Measurements from ENCODE around the gene NECAP2.
"Not testable (repeated sequence)": the region's sequence is repeated elsewhere in the genome, so short reads cannot be mapped to it uniquely, and the experiment has no call there.

The NECAP2 gene

DNA sequence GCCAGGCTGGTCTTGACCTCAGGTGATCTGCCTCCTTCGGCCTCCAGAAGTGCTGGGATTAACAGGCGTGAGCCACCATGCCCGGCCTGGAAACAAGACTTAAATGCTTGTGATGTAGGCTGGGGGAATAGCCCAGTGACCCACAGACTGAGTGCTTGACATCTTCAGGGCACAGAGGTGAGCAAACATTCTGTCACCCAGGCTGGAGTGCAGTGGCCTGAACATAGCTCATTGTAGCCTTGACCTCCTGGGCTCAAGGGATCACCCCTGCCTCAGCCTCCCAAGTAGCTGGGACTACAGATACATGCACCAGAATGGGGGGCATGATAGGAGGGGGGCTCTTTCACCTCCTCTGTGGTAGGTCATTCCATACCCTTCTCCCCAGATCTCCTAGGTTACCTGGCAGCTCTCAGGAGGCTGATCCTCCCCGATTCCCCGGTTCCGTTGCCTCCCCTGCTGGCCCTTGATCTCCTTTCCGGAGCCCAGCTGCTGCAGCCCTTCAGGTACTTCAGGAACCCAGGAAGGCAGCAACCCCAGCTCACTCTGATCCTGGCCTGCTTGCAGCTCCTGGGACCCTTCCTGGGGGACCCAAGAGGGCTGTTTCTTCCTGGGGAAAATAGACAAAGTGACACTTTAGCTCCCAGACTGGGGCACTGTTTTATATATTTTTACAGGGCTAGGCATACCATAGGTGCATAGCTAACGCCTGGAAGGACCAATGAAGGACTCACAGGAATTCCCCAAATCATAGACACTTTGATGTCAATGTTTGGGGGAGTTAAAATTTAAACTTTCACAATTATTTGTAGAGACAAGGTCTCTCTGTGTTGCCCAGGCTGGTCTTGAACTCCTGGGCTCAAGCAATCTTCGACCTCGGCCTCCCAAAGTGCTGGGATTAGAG lies 15.1 kb upstream of the NECAP2 start:
- no peak overlapping the region for H3K4me3 ChIP-seq (ENCODE audit: low read depth, low read length)

DNA sequence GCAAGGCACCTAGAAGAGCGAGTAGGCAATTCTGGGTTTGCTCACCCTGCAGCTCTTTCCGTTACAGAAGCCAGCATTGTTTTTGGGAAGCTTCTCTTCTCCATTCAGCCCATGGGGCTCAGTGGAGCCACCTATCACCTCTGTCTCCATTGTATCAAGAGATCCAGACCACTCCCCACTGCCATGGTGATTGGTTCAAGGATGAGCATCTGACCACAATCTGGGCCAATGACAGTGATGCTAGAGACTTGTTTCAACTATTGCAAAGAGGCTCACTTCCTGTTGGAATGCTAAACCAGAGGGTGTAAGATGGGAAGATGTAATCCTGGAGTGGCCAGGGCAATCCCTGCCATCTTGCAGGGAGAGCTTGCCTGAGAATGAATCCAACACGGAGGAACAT lies 9.9 kb upstream of the NECAP2 start:
- H3K4me3 ChIP-seq (ENCODE audit: low read depth, low read length) = no peak overlapping the region

DNA sequence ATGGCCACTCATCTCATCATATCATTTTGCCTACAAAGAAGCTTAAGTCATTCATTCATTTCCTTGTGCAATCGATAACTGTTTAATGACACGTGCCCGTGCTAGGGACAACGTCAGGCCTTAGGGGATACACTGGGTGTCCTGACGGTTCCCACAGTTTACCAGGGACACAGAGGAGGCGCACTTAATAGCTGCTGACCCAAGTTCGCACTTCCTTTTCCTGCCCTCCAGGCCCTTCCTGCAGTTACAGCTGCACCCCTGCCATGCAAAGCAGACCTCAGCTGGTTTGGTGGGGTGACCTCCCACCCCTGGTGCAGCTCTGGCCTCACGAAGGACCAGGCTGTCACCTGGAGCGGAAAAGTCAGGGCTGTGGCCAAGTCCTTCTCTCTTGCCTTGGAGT lies 7.5 kb upstream of the NECAP2 start:
- H3K4me3 ChIP-seq (ENCODE audit: low read depth, low read length) = no peak overlapping the region

DNA sequence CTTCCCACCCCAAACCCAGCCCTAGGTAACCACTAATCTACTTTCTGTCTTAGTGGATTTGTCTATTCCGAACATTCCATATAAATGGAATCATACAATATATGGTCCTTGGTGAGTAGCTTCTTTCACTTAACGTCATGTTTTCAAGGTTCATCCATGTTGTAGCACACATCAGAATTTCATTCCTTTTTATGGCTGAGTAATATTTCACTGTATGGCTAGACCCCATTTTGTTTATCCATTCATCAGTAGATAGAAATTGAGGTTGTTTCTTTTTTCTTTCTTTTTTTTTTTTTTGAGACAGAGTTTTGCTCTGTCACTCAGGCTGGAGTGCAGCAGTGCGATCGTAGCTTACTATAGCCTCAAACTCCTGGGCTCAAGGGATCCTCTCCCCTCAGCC lies 6.5 kb upstream of the NECAP2 start:
- H3K4me3 ChIP-seq (ENCODE audit: low read depth, low read length) = no peak overlapping the region

DNA sequence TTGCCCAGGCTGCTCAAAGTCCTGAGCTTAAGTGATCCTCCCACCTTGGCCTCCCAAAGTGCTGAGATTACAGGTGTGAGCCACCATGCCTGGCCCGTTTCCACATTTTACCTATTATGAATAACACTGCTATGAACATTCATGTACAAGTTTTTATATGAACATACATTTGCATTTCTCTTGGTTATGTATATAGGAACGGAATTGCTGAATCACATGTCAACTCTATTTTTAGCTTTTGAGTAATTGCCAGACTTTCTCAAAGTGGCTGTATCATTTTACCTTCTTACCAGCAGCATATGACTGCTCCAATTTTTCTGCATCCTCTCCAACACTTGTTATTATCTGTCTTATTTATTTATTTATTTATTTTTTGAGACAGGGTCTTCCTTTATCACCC lies 6.0 kb upstream of the NECAP2 start:
- no peak overlapping the region for H3K4me3 ChIP-seq (ENCODE audit: low read depth, low read length)

DNA sequence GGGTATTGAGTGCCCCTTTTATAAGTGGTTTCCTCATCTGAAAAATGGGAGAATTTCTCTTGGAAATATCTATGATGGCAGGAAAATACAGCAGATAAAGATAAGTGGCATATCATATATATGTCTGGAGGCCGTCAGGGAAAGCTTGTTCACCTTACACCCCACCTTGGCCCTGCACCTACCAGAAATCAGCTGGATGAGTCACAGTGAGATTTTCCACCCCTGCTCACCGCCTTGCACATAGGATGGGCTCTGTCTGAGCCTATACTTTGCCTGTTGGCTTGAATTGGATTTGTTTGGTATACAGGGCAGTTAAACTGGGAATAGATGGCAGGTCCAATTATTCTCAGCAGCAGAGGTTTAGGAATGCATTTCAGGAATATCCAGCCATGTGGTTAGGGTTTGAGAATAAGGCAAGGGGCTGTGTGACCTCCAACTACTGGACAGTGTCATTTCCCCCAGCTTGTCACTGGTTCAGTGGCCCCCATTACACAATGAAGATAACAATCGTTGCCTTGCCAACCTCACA lies 3.5 kb upstream of the NECAP2 start, which contains the start of gene SPATA21:
SPATA21 (minus strand) TSS at position 479 of the 529 bp plus-strand sequence. CDS start 6,053 bp downstream, outside the sequence.
- no peak within 1 kb of the TSS for H3K4me3 ChIP-seq (ENCODE audit: low read depth, low read length)

DNA sequence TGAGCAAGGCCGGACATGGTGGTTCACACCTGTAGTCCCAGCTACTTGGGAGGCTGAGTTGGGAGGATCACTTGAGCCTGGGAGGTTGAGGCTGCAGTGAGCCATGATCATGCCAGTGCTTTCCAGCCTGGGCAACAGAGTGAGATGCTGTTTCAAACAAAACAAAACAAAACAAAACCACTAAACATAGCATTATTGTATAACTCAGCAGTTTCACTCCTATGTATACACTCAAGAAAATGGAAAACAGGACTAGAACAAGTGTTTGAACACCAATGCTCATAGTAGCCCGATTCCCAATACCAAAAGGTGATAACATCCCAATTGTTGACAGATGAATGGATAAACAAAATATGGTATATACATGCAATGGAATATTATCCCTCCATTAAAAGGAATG lies 2.0 kb upstream of the NECAP2 start:
- H3K4me3 ChIP-seq (ENCODE audit: low read depth, low read length) = no peak overlapping the region

DNA sequence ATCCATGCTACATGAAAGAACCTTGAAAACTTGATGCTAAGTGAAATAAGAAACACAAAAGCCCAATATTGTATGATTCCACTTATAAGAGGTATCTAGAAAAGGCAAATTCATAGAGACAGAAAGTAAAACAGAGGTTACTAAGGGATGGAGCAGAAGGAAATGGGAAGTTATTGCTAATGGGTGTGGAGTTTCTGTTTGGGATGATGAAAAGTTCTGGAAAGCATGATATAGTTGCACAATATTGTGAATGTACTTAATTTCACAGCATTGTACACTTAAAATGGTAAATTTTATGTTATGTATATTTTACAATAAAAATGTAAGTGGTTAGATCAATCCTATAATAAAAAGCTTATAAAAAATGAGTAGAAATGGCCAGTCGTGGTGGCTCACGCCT lies 1.6 kb upstream of the NECAP2 start:
- H3K4me3 ChIP-seq (ENCODE audit: low read depth, low read length) = no peak overlapping the region

DNA sequence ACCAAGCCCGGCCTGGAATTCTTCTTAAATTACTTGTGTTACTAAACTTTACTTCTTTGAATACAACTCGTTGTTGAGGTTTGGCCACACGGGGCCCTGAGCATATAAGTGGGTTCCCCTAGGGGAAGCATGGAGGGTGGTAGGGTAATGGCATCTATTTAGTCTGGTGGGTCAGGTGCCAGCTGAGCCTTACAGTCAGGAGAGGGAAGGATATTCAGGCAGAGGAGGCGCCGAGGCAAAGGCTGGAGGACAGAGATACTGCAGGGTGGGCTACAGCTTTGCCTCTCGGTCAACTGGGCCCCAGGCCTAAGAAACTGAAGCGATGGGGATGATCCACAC lies 424 bp upstream of the NECAP2 start:
- H3K4me3 ChIP-seq (ENCODE audit: low read depth, low read length) = no peak overlapping the region

DNA sequence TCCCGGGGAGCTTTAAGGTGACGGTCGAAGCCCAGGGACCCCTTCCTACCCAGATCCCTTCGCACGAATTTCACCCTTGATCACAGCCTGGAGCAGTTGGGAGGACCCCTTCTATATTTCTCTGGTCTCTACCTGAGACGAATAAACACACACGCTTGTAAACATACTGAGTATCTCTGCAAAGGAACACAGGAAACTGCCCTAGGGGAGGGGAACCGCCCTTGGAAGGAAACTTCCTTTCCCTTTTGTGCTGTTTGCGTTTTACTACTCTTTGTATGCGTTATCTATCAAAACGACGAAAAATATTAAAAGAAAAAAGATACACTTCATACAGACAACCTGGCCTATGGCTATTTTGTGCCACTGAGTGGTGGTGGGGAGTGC lies 750 bp downstream of the NECAP2 start:
- peak overlapping the region; percentile 95 for H3K4me3 ChIP-seq (ENCODE audit: low read depth, low read length)

DNA sequence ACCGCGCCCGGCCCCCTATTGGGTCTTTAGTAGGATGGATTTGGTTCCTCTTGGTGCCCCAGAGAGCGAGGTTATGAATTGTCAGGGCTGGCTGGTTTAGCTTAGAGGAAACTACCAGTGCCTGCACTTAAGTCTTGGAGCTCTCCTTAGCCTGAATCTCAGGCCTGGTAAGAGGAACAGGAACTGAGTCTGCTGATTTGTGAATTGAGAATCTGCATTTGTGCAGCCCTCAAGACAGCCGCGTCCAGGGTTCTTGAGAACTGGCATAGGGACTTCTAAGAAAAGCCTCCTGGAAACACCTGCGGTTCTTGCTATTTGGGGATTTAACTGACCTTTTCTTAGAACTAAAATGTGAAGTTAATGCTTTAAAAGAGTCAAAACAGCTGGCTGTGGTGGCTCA lies 1.7 kb downstream of the NECAP2 start:
- H3K4me3 ChIP-seq (ENCODE audit: low read depth, low read length) = no peak overlapping the region

DNA sequence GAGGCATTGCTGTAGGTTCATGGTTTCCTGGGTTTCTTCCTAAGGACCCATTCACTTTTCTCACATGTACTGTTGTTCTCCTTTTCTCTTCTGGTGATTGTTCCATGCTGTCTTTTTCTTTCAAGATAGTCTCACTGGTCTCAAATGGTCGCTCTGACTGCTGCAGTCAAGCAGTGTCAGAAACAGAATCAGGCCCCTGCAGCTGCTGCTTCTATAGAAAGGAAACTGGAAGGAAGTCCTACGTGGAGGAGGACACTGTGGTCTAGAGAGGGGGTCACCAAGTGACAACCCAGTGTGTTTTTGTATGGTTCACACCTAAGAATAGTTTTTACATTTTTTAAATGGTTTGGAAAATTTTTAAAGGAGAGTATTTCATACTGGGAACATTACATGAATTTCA lies 2.4 kb downstream of the NECAP2 start:
- H3K4me3 ChIP-seq (ENCODE audit: low read depth, low read length) = no peak overlapping the region

DNA sequence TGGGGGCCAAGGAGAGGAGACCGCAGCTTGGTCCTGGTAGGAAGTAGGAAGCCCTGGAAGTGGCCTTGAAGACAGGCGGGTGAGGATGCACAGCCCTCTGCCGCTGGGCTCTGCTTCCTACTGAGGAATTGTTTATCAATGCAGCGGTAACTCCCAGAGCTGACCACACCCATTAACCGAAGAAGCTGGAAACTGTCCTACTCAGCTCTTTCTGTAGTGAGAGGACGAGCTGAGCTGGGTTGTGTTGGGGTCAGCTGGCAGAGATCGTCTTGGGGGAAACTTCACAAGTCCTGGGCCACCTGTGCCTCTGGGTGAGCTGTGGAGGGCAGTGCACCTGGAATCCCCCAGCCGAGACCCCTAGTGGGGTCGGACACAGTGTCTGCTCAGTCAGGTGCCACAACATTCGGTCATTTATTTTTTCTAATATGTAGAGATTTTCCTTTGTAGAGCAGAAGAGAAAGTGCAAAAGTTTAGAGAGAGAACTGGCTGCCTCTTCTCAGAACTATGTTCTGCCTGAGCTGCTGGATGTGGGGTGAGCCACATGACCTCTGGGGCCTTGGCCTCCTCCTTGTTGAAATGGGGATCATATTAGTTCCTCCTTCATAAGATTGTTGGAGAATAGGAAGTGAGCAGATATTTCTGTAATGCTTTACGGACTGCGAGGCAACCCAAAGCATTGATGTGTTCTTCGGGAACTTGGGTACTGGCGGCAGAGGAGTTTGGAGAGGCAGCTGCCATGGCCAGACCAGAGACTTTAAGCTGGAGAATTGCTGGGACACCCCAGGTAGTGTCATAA lies 3.6 kb downstream of the NECAP2 start:
- H3K4me3 ChIP-seq (ENCODE audit: low read depth, low read length) = no peak overlapping the region

DNA sequence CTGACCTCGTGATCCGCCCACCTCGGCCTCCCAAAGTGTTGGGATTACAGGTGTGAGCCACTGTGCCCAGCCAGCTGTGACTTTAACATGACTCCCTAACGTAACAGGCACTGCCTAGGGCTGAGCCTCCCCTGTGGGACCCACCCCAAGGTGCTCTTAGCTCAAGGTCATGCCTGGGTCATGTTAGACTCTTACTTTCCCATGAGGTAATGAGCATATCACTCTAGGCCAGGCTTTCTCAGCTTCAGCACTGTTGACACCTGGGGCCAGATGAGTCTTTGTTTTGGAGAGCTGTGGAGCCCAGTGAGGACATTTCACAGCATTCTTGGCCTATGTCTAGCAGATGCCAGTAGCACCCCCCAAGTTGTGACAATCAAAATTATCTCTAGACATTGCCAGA lies 4.5 kb downstream of the NECAP2 start:
- H3K4me3 ChIP-seq (ENCODE audit: low read depth, low read length) = no peak overlapping the region

DNA sequence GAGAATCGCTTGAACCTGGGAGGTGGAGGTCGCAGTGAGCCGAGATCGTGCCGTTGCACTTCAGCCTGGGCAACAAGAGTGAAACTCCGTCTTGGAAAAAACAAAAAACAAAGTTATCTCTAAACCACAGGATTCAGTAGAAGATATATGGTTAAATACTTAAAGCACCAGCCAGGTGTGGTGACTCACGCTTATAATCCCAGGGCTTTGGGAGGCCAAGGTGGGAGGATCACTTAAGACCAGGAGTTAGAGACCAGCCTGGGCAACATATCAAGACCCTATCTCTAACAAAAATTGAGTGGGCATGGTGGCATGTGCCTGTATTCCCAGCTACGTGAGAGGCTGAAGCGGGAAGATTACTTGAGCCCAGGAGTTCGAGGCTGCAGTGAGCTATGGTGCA lies 5.6 kb downstream of the NECAP2 start:
- no peak overlapping the region for H3K4me3 ChIP-seq (ENCODE audit: low read depth, low read length)

DNA sequence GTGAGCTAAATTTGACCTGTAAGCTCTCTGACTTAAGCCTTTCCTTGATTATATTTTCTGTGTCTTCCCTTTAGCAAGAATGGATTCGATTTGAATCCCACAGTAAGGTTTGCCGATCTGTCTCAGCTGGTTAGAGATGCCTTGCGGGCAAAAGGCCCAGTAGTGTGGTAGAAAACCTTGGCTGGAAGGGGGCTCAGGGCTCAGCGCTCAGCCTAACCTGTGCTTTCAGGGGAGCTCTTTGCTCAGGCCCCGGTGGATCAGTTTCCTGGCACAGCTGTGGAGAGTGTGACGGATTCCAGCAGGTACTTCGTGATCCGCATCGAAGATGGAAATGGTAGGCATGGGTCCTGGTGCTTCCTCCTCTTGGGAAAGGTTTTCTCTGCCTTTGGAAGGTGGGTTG lies 7.1 kb downstream of the NECAP2 start:
- H3K4me3 ChIP-seq (ENCODE audit: low read depth, low read length) = no peak overlapping the region

DNA sequence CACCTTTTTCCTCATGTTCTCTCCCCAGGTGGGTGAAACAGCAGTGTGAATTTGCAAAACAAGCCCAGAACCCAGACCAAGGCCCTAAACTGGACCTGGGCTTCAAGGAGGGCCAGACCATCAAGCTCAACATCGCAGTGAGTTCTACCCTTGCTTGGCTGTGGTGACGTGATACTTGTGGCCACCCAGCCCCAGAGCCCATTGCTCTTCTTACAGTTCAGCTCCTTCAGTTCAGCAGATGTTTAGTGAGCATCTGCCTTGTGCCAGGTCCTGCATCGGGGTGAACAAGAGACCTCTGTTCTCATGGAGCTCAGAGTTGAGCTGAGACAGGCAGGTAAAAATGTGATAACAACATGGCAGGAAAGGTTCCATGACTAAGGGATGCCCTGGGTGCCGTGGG lies 8.5 kb downstream of the NECAP2 start:
- H3K4me3 ChIP-seq (ENCODE audit: low read depth, low read length) = no peak overlapping the region

DNA sequence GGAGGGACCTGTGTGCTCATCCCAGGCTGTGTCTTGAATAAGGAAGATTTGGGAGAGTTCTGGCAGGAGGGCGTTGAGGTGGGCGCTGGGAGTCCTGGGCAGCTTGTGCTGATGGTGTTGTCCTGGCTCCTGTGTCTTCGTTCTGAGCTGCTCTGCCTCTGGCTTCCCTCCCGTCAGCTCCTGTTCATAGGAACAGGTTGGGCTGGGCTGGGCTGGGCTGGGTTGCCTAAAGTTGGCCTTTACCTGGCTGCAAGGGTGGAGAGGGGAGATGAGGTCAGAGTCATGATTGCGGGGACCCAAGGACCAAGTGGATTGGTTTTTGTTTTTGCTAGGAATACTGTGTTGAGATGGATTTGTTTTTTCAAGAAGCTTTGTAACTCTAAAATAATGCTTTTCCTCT lies 9.1 kb downstream of the NECAP2 start:
- H3K4me3 ChIP-seq (ENCODE audit: low read depth, low read length) = no peak overlapping the region

DNA sequence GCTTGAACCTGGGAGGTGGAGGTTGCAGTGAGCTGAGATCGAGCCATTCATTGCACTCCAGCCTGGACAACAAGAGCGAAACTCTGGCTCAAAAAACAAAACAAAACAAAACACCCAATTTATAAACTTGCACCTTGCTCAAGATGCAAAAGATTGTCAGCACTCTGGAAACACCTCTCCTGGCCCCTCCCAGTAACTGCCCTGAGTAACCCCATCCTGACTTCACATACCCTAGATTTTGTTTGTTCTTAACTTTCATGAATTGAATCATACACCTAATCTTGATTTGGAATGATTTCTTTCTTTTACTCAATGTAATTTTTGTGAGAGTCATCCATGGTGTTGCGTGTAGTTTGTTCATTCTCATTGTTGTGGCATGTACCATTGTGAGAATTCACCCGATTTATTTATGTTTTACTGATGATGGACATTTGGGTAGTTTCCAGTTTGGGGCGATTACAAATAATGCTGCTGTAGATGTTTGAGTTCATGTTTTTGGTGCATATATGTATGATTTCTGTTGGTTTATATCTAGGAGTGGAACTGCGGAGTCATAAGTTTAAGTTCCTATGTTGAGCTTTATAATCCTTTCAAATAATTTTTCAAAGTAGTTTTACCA lies 10.4 kb downstream of the NECAP2 start:
- H3K4me3 ChIP-seq (ENCODE audit: low read depth, low read length) = no peak overlapping the region

DNA sequence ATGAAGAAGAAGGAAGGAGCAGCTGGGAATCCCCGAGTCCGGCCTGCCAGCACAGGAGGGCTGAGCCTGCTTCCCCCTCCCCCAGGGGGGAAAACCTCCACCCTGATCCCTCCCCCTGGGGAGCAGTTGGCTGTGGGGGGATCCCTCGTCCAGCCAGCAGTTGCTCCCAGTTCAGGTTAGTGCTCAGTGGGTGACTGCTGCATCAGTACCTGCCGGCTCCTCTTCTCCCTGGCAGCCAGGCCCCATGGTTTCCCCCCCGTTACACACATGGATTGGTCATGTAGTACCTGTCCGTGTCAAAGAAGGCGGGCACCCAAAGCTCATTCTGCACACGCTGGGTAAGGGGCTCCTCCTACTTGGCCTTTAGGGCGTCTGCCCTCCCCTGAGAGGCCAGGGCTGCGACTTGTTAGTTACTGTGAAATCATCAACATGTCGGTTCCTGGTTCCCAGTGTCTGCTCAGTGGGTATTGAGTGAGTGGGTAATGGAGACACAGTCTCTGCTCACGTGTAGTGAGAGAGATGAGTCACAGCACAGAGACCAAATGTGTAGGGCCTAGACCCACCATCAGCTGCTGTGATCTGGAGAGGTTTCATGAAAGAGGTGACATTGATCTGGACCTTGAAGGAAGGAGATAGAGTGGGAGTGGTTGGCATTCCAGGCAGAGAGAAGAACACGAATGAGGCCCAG lies 11.5 kb downstream of the NECAP2 start:
- no peak overlapping the region for H3K4me3 ChIP-seq (ENCODE audit: low read depth, low read length)

DNA sequence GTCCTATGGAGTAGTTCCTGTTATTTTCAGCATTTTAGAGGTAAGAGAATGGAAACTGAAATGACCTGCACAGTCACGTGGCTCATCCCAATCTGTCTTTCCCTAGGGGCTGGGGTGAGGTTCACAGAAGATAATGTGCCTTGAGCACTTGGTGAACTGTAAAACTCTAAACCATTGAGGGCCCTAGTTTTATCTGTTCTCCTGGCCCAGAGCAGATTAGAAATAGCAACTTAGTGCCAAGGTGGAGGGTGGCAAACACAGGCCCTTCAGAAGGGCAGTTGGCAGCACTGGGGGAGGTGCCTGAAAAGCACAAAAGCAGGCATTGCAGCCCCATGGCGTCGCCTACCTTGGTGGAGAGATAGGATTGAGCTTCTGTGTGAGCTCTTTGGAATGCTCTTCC lies 14.4 kb downstream of the NECAP2 start:
- H3K4me3 ChIP-seq (ENCODE audit: low read depth, low read length) = not testable (repeated sequence)
